Measurements from ENCODE around the gene MLLT10.

DNA sequence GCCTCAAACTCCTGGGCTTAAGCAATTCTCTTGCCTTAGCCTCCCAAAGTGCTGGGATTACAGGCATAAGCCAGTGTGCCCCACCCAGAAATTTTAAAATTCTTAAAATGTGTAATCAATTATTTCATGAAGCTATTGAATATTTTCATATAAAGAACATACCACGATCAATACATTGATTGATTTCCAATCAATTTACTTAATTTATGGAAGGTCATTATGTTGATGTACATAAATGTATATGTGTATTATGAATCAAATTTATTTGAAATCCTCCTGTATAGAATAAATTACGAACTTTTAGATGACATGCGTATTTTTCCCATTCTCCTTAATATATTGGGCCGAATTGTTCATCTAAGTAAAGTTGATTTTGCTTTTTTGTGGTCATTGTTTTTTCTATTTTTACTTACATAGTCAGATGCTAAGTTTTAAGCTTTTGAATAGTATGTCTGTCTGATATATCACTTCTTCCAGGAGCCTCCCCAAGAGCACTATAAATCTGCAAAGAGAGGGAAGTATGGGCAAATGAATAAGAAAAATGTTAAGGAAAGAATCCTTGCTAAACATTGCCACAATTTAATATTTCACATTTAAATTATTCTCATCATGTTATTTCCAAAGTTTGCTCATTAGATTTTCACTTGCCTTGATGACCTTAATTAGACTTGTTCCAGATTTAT lies 43.9 kb upstream of the MLLT10 start:
- TF ChIP-seq, protein P1, sequence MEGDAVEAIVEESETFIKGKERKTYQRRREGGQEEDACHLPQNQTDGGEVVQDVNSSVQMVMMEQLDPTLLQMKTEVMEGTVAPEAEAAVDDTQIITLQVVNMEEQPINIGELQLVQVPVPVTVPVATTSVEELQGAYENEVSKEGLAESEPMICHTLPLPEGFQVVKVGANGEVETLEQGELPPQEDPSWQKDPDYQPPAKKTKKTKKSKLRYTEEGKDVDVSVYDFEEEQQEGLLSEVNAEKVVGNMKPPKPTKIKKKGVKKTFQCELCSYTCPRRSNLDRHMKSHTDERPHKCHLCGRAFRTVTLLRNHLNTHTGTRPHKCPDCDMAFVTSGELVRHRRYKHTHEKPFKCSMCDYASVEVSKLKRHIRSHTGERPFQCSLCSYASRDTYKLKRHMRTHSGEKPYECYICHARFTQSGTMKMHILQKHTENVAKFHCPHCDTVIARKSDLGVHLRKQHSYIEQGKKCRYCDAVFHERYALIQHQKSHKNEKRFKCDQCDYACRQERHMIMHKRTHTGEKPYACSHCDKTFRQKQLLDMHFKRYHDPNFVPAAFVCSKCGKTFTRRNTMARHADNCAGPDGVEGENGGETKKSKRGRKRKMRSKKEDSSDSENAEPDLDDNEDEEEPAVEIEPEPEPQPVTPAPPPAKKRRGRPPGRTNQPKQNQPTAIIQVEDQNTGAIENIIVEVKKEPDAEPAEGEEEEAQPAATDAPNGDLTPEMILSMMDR (IDR thresholded peaks at IDR 0.05; ENCODE audit: extremely low read depth in 1 of 2, insufficient read depth in 1 of 2, low read depth in 1 of 2, low read length in 2 of 2) = no peak
- TF ChIP-seq POLR2A (IDR thresholded peaks at IDR 0.05; ENCODE audit: low read depth, low read length) (no peak), POLR2AphosphoS5 (IDR thresholded peaks at IDR 0.05; ENCODE audit: insufficient read depth, low read depth, low read length) (no peak), MYC (IDR thresholded peaks at IDR 0.05; ENCODE audit: low read depth, low read length) (no peak), FOS (IDR thresholded peaks at IDR 0.05; ENCODE audit: borderline replicate concordance, insufficient read depth, low read length) (no peak), GATA2 (IDR thresholded peaks at IDR 0.05; ENCODE audit: insufficient read depth, insufficient read length, low read depth, low read length) (no peak), EZH2 (IDR thresholded peaks at IDR 0.05; ENCODE audit: borderline replicate concordance, low read depth, low read length, severe bottlenecking) (no peak)
- TF ChIP-seq, protein P2, sequence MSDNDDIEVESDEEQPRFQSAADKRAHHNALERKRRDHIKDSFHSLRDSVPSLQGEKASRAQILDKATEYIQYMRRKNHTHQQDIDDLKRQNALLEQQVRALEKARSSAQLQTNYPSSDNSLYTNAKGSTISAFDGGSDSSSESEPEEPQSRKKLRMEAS (IDR thresholded peaks at IDR 0.05; ENCODE audit: insufficient read depth, insufficient read length) = no peak

Measured in endothelial cell of umbilical vein (primary cell).